SK-N-SH (cell line): Measurements from ENCODE around the gene SFT2D3.

Experiments
- CHD2 ChIP-seq: fragments of 150-350 bp; IDR thresholded peaks from 2 replicates; pipeline ENCODE4 v1.6.1; 2018; ENCODE audit warnings: low read length; ENCODE audit not compliant: partially characterized antibody
- ELF1 ChIP-seq: IDR thresholded peaks from 2 replicates; pipeline ENCODE4 v1.4.0; 2012
- EZH2phosphoT487 ChIP-seq: fragments of 200-600 bp; sonication (generic); IDR thresholded peaks from 2 replicates; pipeline ENCODE4 v1.6.1; 2017; ENCODE audit warnings: low read depth, mixed run types, mild to moderate bottlenecking, antibody characterized with exemption, moderate library complexity, borderline replicate concordance
- FOSL2 ChIP-seq: IDR thresholded peaks from 2 replicates; pipeline ENCODE4 v1.4.0; 2012; ENCODE audit warnings: low read depth, mild to moderate bottlenecking, moderate library complexity, borderline replicate concordance
- FOXM1 ChIP-seq: IDR thresholded peaks from 2 replicates; pipeline ENCODE4 v1.4.0; 2012; ENCODE audit warnings: low read depth, mild to moderate bottlenecking
- MEF2A ChIP-seq: IDR thresholded peaks from 2 replicates; pipeline ENCODE4 v1.4.0; 2012; ENCODE audit warnings: low read depth, borderline replicate concordance
- PBX3 ChIP-seq: IDR thresholded peaks from 2 replicates; pipeline ENCODE4; 2012
- POLR2AphosphoS5 ChIP-seq: IDR thresholded peaks from 2 replicates; pipeline ENCODE4 v1.6.1; 2012; ENCODE audit warnings: low read depth, low read length
- RAD21 ChIP-seq: IDR thresholded peaks from 2 replicates; pipeline ENCODE4 v1.6.1; 2012; ENCODE audit warnings: mild to moderate bottlenecking, low read length
- REST ChIP-seq: IDR thresholded peaks from 2 replicates; pipeline ENCODE4 v1.6.1; 2012; ENCODE audit warnings: mild to moderate bottlenecking, low read depth, low read length, moderate library complexity
- SIN3A ChIP-seq: IDR thresholded peaks from 2 replicates; pipeline ENCODE4 v1.6.1; 2012; ENCODE audit warnings: low read depth, mild to moderate bottlenecking, low read length, moderate library complexity, borderline replicate concordance
- YY1 ChIP-seq: IDR thresholded peaks from 2 replicates; pipeline ENCODE4 v1.4.0; 2012; ENCODE audit warnings: low read depth, mild to moderate bottlenecking
- TF ChIP-seq, protein P1 (sequence below): fragments of 200-600 bp; sonication (generic); IDR thresholded peaks from 2 replicates; pipeline ENCODE4 v1.6.1; 2017; ENCODE audit warnings: antibody characterized with exemption, mild to moderate bottlenecking, moderate library complexity

GRCh38 chr2:127656569-127657231, 44.6 kb upstream of the SFT2D3 start:
- TF ChIP-seq, protein P1, sequence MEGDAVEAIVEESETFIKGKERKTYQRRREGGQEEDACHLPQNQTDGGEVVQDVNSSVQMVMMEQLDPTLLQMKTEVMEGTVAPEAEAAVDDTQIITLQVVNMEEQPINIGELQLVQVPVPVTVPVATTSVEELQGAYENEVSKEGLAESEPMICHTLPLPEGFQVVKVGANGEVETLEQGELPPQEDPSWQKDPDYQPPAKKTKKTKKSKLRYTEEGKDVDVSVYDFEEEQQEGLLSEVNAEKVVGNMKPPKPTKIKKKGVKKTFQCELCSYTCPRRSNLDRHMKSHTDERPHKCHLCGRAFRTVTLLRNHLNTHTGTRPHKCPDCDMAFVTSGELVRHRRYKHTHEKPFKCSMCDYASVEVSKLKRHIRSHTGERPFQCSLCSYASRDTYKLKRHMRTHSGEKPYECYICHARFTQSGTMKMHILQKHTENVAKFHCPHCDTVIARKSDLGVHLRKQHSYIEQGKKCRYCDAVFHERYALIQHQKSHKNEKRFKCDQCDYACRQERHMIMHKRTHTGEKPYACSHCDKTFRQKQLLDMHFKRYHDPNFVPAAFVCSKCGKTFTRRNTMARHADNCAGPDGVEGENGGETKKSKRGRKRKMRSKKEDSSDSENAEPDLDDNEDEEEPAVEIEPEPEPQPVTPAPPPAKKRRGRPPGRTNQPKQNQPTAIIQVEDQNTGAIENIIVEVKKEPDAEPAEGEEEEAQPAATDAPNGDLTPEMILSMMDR, result no peak
- TF ChIP-seq FOSL2 (no peak), MEF2A (no peak), CHD2 (no peak), PBX3 (no peak), POLR2AphosphoS5 (no peak), REST (no peak), EZH2phosphoT487 (no peak), FOXM1 (no peak), ELF1 (no peak), YY1 (no peak), SIN3A (no peak), RAD21 (no peak)
